HCT116 (cell line): ENCODE results near the gene ANKLE2. TPM values are rescaled to one million over a fixed set of nuclear protein-coding genes. Genes with fewer than 3 reads are reported as not detected.

Experiments used
- ATAC-seq: fragments of 200-7000 bp; cut with Tn5 transposase; 2 replicates; pipeline ENCODE4 v1.9.1; 2020; ENCODE audit warnings: mild to moderate bottlenecking, moderate library complexity
- BruUV-seq: library from RNA; stranded (reverse); fragments of 400-500 nt; replicated peaks from 2 replicates; lab custom pipeline; 2021; lab: Mats Ljungman, UMichigan
- CTCF ChIA-PET: fragments of 300-600 bp; sonication (Branson Sonifier 250); formaldehyde crosslinking; loops from one replicate; lab custom pipeline; 2021; ENCODE audit warnings: antibody characterized with exemption; lab: Charles Lee
- POLR2A ChIA-PET: fragments of 300-600, 350-600 bp; sonication (Branson Sonifier 250); formaldehyde crosslinking; loops from one replicate; lab custom pipeline; 2021; ENCODE audit warnings: antibody characterized with exemption; lab: Charles Lee
- RAD21 ChIA-PET, 2 experiments: fragments of 300-600 bp; sonication (Branson Sonifier 250); formaldehyde crosslinking; loops; one replicate each; lab custom pipeline; 2023; ENCODE audit warnings: low total read pairs in 2 of 2; ENCODE audit not compliant: uncharacterized antibody in 2 of 2, unreplicated experiment in 2 of 2, low non-redundant PET in 1 of 2; lab: Charles Lee
- DNase-seq: peaks from one replicate; pipeline ENCODE4 v3.0.0-alpha.2; 2010; ENCODE audit warnings: low read depth, low spot score
- H2AFZ ChIP-seq: fragments of 200-600 bp; shearing (Covaris generic), sonication (generic); 2 replicates; pipeline ENCODE4 v1.6.1; 2017; ENCODE audit warnings: low read depth, mixed run types, mixed read lengths, antibody characterized with exemption, low read length; ENCODE audit not compliant: poor library complexity, severe bottlenecking
- H3K27ac ChIP-seq: 2 replicates; pipeline ENCODE4 v1.5.1; 2012; ENCODE audit warnings: low read depth, low read length
- H3K27me3 ChIP-seq: fragments of 200-600 bp; sonication (generic); 2 replicates; pipeline ENCODE4 v1.6.1; 2016; ENCODE audit warnings: mixed run types, low read length, mixed read lengths; ENCODE audit not compliant: insufficient read depth
- H3K36me3 ChIP-seq, 2 experiments: fragments of 200-500 bp in 1 of 2; fragments of 200-600 bp in 1 of 2; sonication (Bioruptor generic) in 1 of 2; sonication (generic) in 1 of 2; 2 replicates each; pipeline versions ENCODE4 v1.5.1 to v1.6.1; 2014 to 2016; ENCODE audit warnings: low read length in 2 of 2, inconsistent platforms in 1 of 2, mixed read lengths in 1 of 2, mixed run types in 1 of 2; ENCODE audit not compliant: insufficient read depth in 2 of 2, control insufficient read depth in 1 of 2
- H3K4me1 ChIP-seq, 2 experiments: fragments of 200-600 bp in 1 of 2; sonication (generic) in 1 of 2; 2 replicates each; pipeline versions ENCODE4 v1.5.1 to v1.6.1; 2012 to 2017; ENCODE audit warnings: low read length in 2 of 2, inconsistent platforms in 1 of 2, mild to moderate bottlenecking in 1 of 2, mixed read lengths in 1 of 2, mixed run types in 1 of 2, moderate library complexity in 1 of 2; ENCODE audit not compliant: insufficient read depth in 2 of 2, control insufficient read depth in 1 of 2
- H3K4me2 ChIP-seq: fragments of 200-600 bp; sonication (generic); 2 replicates; pipeline ENCODE4 v1.6.1; 2017; ENCODE audit warnings: mixed run types, low read length, mixed read lengths
- H3K4me3 ChIP-seq, 2 experiments: fragments of 200-600 bp in 1 of 2; sonication (generic) in 1 of 2; replicated peaks in 1 of 2; 2 replicates each; pipeline ENCODE4 v1.5.1; 2011 to 2016; ENCODE audit warnings: low read length in 2 of 2, control low read depth in 1 of 2, low read depth in 1 of 2, mild to moderate bottlenecking in 1 of 2, mixed read lengths in 1 of 2, mixed run types in 1 of 2
- H3K79me2 ChIP-seq: fragments of 200-600 bp; sonication (generic); 2 replicates; pipeline ENCODE4 v1.6.1; 2017; ENCODE audit warnings: mild to moderate bottlenecking, mixed run types, low read length, moderate library complexity, mixed read lengths; ENCODE audit not compliant: insufficient read depth
- H3K9ac ChIP-seq: fragments of 200-600 bp; sonication (generic); 2 replicates; pipeline ENCODE4 v1.6.1; 2016; ENCODE audit warnings: low read length, mixed read lengths
- H3K9me2 ChIP-seq: fragments of 200-600 bp; sonication (generic), shearing (Covaris generic); 2 replicates; pipeline ENCODE4 v1.6.1; 2017; ENCODE audit warnings: mixed run types, mild to moderate bottlenecking, moderate library complexity; ENCODE audit not compliant: insufficient read depth
- H3K9me3 ChIP-seq, 2 experiments: fragments of 200-500 bp in 1 of 2; fragments of 200-600 bp in 1 of 2; sonication (Bioruptor generic) in 1 of 2; sonication (generic) in 1 of 2; 2 replicates each; pipeline ENCODE4 v1.6.1; 2014 to 2017; ENCODE audit warnings: low read length in 2 of 2, mixed read lengths in 2 of 2, inconsistent platforms in 1 of 2, low read depth in 1 of 2, mild to moderate bottlenecking in 1 of 2, mixed run types in 1 of 2, moderate library complexity in 1 of 2; ENCODE audit not compliant: control insufficient read depth in 1 of 2, insufficient read depth in 1 of 2
- H4K20me1 ChIP-seq: fragments of 200-600 bp; sonication (generic), shearing (Covaris generic); 2 replicates; pipeline ENCODE4 v1.6.1; 2017; ENCODE audit warnings: mixed run types, mild to moderate bottlenecking, moderate library complexity; ENCODE audit not compliant: insufficient read depth
- CBX3 ChIP-seq: IDR thresholded peaks from 2 replicates; pipeline ENCODE4 v1.6.1; 2012; ENCODE audit warnings: low read depth
- CEBPB ChIP-seq: IDR thresholded peaks from 2 replicates; pipeline ENCODE4 v1.6.1; 2012; ENCODE audit warnings: low read depth
- ELF1 ChIP-seq: IDR thresholded peaks from 2 replicates; pipeline ENCODE4 v1.6.1; 2012; ENCODE audit warnings: low read depth, borderline replicate concordance
- EZH2phosphoT487 ChIP-seq: fragments of 200-600 bp; IDR thresholded peaks from 2 replicates; pipeline ENCODE4 v1.6.1; 2018; ENCODE audit warnings: antibody characterized with exemption, borderline replicate concordance
- JUND ChIP-seq: IDR thresholded peaks from 2 replicates; pipeline ENCODE4 v1.6.1; 2012
- SIN3A ChIP-seq: IDR thresholded peaks from 2 replicates; pipeline ENCODE4 v1.6.1; 2012; ENCODE audit warnings: low read depth
- SP1 ChIP-seq: IDR thresholded peaks from 2 replicates; pipeline ENCODE4 v1.6.1; 2012; ENCODE audit warnings: low read depth
- TCF7L2 ChIP-seq: IDR thresholded peaks from 2 replicates; pipeline ENCODE4 v1.7.0; 2011; ENCODE audit warnings: borderline replicate concordance, inconsistent platforms; ENCODE audit not compliant: insufficient read depth, insufficient read length; ENCODE audit errors: extremely low read depth
- YY1 ChIP-seq: IDR thresholded peaks from 2 replicates; pipeline ENCODE4 v1.6.1; 2011; ENCODE audit warnings: low read length, low read depth, moderate library complexity, mild to moderate bottlenecking; ENCODE audit not compliant: insufficient replicate concordance; ENCODE audit errors: extremely low read depth
- ZFX ChIP-seq: fragments of 450-650 bp; IDR thresholded peaks from 2 replicates; pipeline ENCODE4 v1.6.1; 2017
- ZNF274 ChIP-seq: fragments of 200-500 bp; sonication (Bioruptor generic); IDR thresholded peaks from 2 replicates; pipeline ENCODE4 v1.6.1; 2014; ENCODE audit warnings: mild to moderate bottlenecking, low read depth, low read length, inconsistent platforms
- intact Hi-C: fragments of 100-400 bp; cut with micrococcal nuclease; formaldehyde crosslinking; loops from 2 replicates; pipeline ENCODE4 v1.10.0; 2022
- total RNA-seq: library from RNA; stranded (reverse); gene quantifications from one replicate; pipeline ENCODE4 v1.2.1, GENCODE V29; 2021; ENCODE audit not compliant: unreplicated experiment
- TF ChIP-seq, protein P1 (sequence below): IDR thresholded peaks from 2 replicates; pipeline ENCODE4 v1.6.1; 2012
- TF ChIP-seq, protein P2 (sequence below), 3 experiments: fragments of 200-600 bp in 1 of 3; sonication (generic) in 1 of 3; IDR thresholded peaks in 2 of 3; conservative IDR thresholded peaks in 1 of 3; 2 replicates each; pipeline ENCODE4 v1.5.1; 2012 to 2017; ENCODE audit warnings: low read depth in 2 of 3, low read length in 2 of 3, antibody characterized with exemption in 1 of 3, borderline replicate concordance in 1 of 3, control low read depth in 1 of 3, mild to moderate bottlenecking in 1 of 3, mixed read lengths in 1 of 3, mixed run types in 1 of 3, moderate library complexity in 1 of 3; ENCODE audit not compliant: insufficient read depth in 1 of 3
- TF ChIP-seq, protein P3 (sequence below): IDR thresholded peaks from 2 replicates; pipeline ENCODE4 v1.6.1; 2012
- TF ChIP-seq, protein P4 (sequence below): IDR thresholded peaks from 2 replicates; pipeline ENCODE4 v1.6.1; 2012; ENCODE audit warnings: low read depth

ANKLE2 gene
- total RNA-seq, 1 experiment from 2014 or later, result 68.8 TPM

DNA sequence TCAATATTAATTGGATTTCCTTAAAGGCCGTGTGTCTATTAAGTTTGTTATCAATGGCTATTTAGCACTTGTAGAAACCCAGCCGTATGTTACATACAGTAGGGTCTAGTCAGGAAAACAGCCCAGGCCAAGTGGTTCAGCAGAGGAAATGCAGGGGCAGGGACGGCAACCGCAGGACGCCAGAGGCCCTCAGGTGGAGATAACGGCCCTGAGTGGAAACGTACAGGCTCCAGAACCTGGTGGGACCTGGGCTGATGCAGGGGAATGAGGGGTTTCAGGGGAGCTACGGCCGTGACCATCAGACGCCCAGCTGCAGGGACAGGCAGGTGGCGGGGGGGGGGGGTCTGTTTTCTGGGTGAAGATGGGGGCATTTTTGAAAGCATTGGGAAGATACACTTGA is 3.7 kb upstream of the ANKLE2 start:
- intact Hi-C loops, result loop anchor here (10.0 kb wide), 1 partner anchor 59 kb away; the partner anchor contains the start of gene GOLGA3
- TF ChIP-seq CEBPB, result no peak
- TF ChIP-seq, protein P1, sequence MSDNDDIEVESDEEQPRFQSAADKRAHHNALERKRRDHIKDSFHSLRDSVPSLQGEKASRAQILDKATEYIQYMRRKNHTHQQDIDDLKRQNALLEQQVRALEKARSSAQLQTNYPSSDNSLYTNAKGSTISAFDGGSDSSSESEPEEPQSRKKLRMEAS, result no peak
- no peak for TF ChIP-seq ZNF274
- TF ChIP-seq ZFX, result no peak
- no peak for TF ChIP-seq EZH2phosphoT487
- no peak for TF ChIP-seq JUND
- TF ChIP-seq TCF7L2, result no peak
- TF ChIP-seq ELF1, result no peak
- TF ChIP-seq, protein P2, sequence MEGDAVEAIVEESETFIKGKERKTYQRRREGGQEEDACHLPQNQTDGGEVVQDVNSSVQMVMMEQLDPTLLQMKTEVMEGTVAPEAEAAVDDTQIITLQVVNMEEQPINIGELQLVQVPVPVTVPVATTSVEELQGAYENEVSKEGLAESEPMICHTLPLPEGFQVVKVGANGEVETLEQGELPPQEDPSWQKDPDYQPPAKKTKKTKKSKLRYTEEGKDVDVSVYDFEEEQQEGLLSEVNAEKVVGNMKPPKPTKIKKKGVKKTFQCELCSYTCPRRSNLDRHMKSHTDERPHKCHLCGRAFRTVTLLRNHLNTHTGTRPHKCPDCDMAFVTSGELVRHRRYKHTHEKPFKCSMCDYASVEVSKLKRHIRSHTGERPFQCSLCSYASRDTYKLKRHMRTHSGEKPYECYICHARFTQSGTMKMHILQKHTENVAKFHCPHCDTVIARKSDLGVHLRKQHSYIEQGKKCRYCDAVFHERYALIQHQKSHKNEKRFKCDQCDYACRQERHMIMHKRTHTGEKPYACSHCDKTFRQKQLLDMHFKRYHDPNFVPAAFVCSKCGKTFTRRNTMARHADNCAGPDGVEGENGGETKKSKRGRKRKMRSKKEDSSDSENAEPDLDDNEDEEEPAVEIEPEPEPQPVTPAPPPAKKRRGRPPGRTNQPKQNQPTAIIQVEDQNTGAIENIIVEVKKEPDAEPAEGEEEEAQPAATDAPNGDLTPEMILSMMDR (IDR thresholded peaks at IDR 0.05 in 2 of 3, conservative IDR thresholded peaks at IDR 0.05 in 1 of 3; ENCODE audit: borderline replicate concordance in 1 of 3, insufficient read depth in 1 of 3, low read depth in 2 of 3, low read length in 2 of 3), result no peak
- TF ChIP-seq, protein P3, sequence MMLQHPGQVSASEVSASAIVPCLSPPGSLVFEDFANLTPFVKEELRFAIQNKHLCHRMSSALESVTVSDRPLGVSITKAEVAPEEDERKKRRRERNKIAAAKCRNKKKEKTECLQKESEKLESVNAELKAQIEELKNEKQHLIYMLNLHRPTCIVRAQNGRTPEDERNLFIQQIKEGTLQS, result no peak
- TF ChIP-seq YY1, result no peak
- no peak for TF ChIP-seq CBX3
- TF ChIP-seq SP1, result no peak
- no peak for TF ChIP-seq SIN3A
- TF ChIP-seq, protein P4, sequence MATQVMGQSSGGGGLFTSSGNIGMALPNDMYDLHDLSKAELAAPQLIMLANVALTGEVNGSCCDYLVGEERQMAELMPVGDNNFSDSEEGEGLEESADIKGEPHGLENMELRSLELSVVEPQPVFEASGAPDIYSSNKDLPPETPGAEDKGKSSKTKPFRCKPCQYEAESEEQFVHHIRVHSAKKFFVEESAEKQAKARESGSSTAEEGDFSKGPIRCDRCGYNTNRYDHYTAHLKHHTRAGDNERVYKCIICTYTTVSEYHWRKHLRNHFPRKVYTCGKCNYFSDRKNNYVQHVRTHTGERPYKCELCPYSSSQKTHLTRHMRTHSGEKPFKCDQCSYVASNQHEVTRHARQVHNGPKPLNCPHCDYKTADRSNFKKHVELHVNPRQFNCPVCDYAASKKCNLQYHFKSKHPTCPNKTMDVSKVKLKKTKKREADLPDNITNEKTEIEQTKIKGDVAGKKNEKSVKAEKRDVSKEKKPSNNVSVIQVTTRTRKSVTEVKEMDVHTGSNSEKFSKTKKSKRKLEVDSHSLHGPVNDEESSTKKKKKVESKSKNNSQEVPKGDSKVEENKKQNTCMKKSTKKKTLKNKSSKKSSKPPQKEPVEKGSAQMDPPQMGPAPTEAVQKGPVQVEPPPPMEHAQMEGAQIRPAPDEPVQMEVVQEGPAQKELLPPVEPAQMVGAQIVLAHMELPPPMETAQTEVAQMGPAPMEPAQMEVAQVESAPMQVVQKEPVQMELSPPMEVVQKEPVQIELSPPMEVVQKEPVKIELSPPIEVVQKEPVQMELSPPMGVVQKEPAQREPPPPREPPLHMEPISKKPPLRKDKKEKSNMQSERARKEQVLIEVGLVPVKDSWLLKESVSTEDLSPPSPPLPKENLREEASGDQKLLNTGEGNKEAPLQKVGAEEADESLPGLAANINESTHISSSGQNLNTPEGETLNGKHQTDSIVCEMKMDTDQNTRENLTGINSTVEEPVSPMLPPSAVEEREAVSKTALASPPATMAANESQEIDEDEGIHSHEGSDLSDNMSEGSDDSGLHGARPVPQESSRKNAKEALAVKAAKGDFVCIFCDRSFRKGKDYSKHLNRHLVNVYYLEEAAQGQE, result no peak
- peaks cover 15% of the 10 kb centered on the region for H3K79me2 ChIP-seq
- no peak overlapping the region for H3K4me2 ChIP-seq
- CTCF ChIA-PET, result no interaction called here
- no peaks in the 10 kb centered on the region for H3K9me3 ChIP-seq
- peaks cover 6 to 20% of the 10 kb centered on the region in 2 experiments for H3K4me1 ChIP-seq
- no peaks in the 10 kb centered on the region for H3K9me2 ChIP-seq
- POLR2A ChIA-PET, result no interaction called here
- H3K27me3 ChIP-seq, result no peaks in the 10 kb centered on the region
- BruUV-seq, result no TSS peak
- no peak overlapping the region for H3K27ac ChIP-seq
- H3K9ac ChIP-seq, result no peak overlapping the region
- H3K4me3 ChIP-seq, result no peak overlapping the region
- H3K36me3 ChIP-seq, result no peaks in the 10 kb centered on the region
- ATAC-seq (no peak), DNase-seq (no peak)
- H2AFZ ChIP-seq, result no peak overlapping the region
- H4K20me1 ChIP-seq, result peaks cover 3% of the 10 kb centered on the region; the same call in 1 of the 2 replicates
- RAD21 ChIA-PET, result no interaction called here
